HCT116 (cell line): ENCODE measurements around the gene SLAIN2. TPM values are rescaled to one million over a fixed set of nuclear protein-coding genes. Genes with fewer than 3 reads are reported as not detected.
"Not testable (repeated sequence)": the region's sequence is repeated elsewhere in the genome, so short reads cannot be mapped to it uniquely, and the experiment has no call there.

ENCODE experiments used
- ATAC-seq: fragments of 200-7000 bp; cut with Tn5 transposase; 2 replicates; pipeline ENCODE4 v1.9.1; 2020; ENCODE audit warnings: mild to moderate bottlenecking, moderate library complexity
- BruUV-seq: library from RNA; stranded (reverse); fragments of 400-500 nt; replicated peaks from 2 replicates; lab custom pipeline; 2021; lab: Mats Ljungman, UMichigan
- CTCF ChIA-PET: fragments of 300-600 bp; sonication (Branson Sonifier 250); formaldehyde crosslinking; loops from one replicate; lab custom pipeline; 2021; ENCODE audit warnings: antibody characterized with exemption; lab: Charles Lee
- POLR2A ChIA-PET: fragments of 300-600, 350-600 bp; sonication (Branson Sonifier 250); formaldehyde crosslinking; loops from one replicate; lab custom pipeline; 2021; ENCODE audit warnings: antibody characterized with exemption; lab: Charles Lee
- RAD21 ChIA-PET, 2 experiments: fragments of 300-600 bp; sonication (Branson Sonifier 250); formaldehyde crosslinking; loops; one replicate each; lab custom pipeline; 2023; ENCODE audit warnings: low total read pairs in 2 of 2; ENCODE audit not compliant: uncharacterized antibody in 2 of 2, unreplicated experiment in 2 of 2, low non-redundant PET in 1 of 2; lab: Charles Lee
- DNase-seq: peaks from one replicate; pipeline ENCODE4 v3.0.0-alpha.2; 2010; ENCODE audit warnings: low read depth, low spot score
- H2AFZ ChIP-seq: fragments of 200-600 bp; shearing (Covaris generic), sonication (generic); 2 replicates; pipeline ENCODE4 v1.6.1; 2017; ENCODE audit warnings: low read depth, mixed run types, mixed read lengths, antibody characterized with exemption, low read length; ENCODE audit not compliant: poor library complexity, severe bottlenecking
- H3K27ac ChIP-seq: 2 replicates; pipeline ENCODE4 v1.5.1; 2012; ENCODE audit warnings: low read depth, low read length
- H3K27me3 ChIP-seq: fragments of 200-600 bp; sonication (generic); 2 replicates; pipeline ENCODE4 v1.6.1; 2016; ENCODE audit warnings: mixed run types, low read length, mixed read lengths; ENCODE audit not compliant: insufficient read depth
- H3K36me3 ChIP-seq, 2 experiments: fragments of 200-500 bp in 1 of 2; fragments of 200-600 bp in 1 of 2; sonication (Bioruptor generic) in 1 of 2; sonication (generic) in 1 of 2; 2 replicates each; pipeline versions ENCODE4 v1.5.1 to v1.6.1; 2014 to 2016; ENCODE audit warnings: low read length in 2 of 2, inconsistent platforms in 1 of 2, mixed read lengths in 1 of 2, mixed run types in 1 of 2; ENCODE audit not compliant: insufficient read depth in 2 of 2, control insufficient read depth in 1 of 2
- H3K4me1 ChIP-seq, 2 experiments: fragments of 200-600 bp in 1 of 2; sonication (generic) in 1 of 2; 2 replicates each; pipeline versions ENCODE4 v1.5.1 to v1.6.1; 2012 to 2017; ENCODE audit warnings: low read length in 2 of 2, inconsistent platforms in 1 of 2, mild to moderate bottlenecking in 1 of 2, mixed read lengths in 1 of 2, mixed run types in 1 of 2, moderate library complexity in 1 of 2; ENCODE audit not compliant: insufficient read depth in 2 of 2, control insufficient read depth in 1 of 2
- H3K4me2 ChIP-seq: fragments of 200-600 bp; sonication (generic); 2 replicates; pipeline ENCODE4 v1.6.1; 2017; ENCODE audit warnings: mixed run types, low read length, mixed read lengths
- H3K4me3 ChIP-seq, 2 experiments: fragments of 200-600 bp in 1 of 2; sonication (generic) in 1 of 2; replicated peaks in 1 of 2; 2 replicates each; pipeline ENCODE4 v1.5.1; 2011 to 2016; ENCODE audit warnings: low read length in 2 of 2, control low read depth in 1 of 2, low read depth in 1 of 2, mild to moderate bottlenecking in 1 of 2, mixed read lengths in 1 of 2, mixed run types in 1 of 2
- H3K79me2 ChIP-seq: fragments of 200-600 bp; sonication (generic); 2 replicates; pipeline ENCODE4 v1.6.1; 2017; ENCODE audit warnings: mild to moderate bottlenecking, mixed run types, low read length, moderate library complexity, mixed read lengths; ENCODE audit not compliant: insufficient read depth
- H3K9ac ChIP-seq: fragments of 200-600 bp; sonication (generic); 2 replicates; pipeline ENCODE4 v1.6.1; 2016; ENCODE audit warnings: low read length, mixed read lengths
- H3K9me2 ChIP-seq: fragments of 200-600 bp; sonication (generic), shearing (Covaris generic); 2 replicates; pipeline ENCODE4 v1.6.1; 2017; ENCODE audit warnings: mixed run types, mild to moderate bottlenecking, moderate library complexity; ENCODE audit not compliant: insufficient read depth
- H3K9me3 ChIP-seq, 2 experiments: fragments of 200-500 bp in 1 of 2; fragments of 200-600 bp in 1 of 2; sonication (Bioruptor generic) in 1 of 2; sonication (generic) in 1 of 2; 2 replicates each; pipeline ENCODE4 v1.6.1; 2014 to 2017; ENCODE audit warnings: low read length in 2 of 2, mixed read lengths in 2 of 2, inconsistent platforms in 1 of 2, low read depth in 1 of 2, mild to moderate bottlenecking in 1 of 2, mixed run types in 1 of 2, moderate library complexity in 1 of 2; ENCODE audit not compliant: control insufficient read depth in 1 of 2, insufficient read depth in 1 of 2
- H4K20me1 ChIP-seq: fragments of 200-600 bp; sonication (generic), shearing (Covaris generic); 2 replicates; pipeline ENCODE4 v1.6.1; 2017; ENCODE audit warnings: mixed run types, mild to moderate bottlenecking, moderate library complexity; ENCODE audit not compliant: insufficient read depth
- ATF3 ChIP-seq: IDR thresholded peaks from 2 replicates; pipeline ENCODE4 v1.6.1; 2012
- CEBPB ChIP-seq: IDR thresholded peaks from 2 replicates; pipeline ENCODE4 v1.6.1; 2012; ENCODE audit warnings: low read depth
- FOSL1 ChIP-seq: IDR thresholded peaks from 2 replicates; pipeline ENCODE4 v1.6.1; 2012; ENCODE audit warnings: low read depth
- SIN3A ChIP-seq: IDR thresholded peaks from 2 replicates; pipeline ENCODE4 v1.6.1; 2012; ENCODE audit warnings: low read depth
- SRF ChIP-seq: IDR thresholded peaks from 2 replicates; pipeline ENCODE4 v1.6.1; 2012; ENCODE audit warnings: low read depth
- intact Hi-C: fragments of 100-400 bp; cut with micrococcal nuclease; formaldehyde crosslinking; loops from 2 replicates; pipeline ENCODE4 v1.10.0; 2022
- total RNA-seq: library from RNA; stranded (reverse); gene quantifications from one replicate; pipeline ENCODE4 v1.2.1, GENCODE V29; 2021; ENCODE audit not compliant: unreplicated experiment

Gene SLAIN2
- total RNA-seq, 1 experiment from 2014 or later = 50.3 TPM

GRCh38 chr4:48450740-48451139, 109.4 kb downstream of the SLAIN2 start:
- Histone ChIP-seq H3K9ac (no peak overlapping the region), H3K9me3 (no peaks in the 10 kb centered on the region), H3K36me3 (no peaks in the 10 kb centered on the region), H3K4me3 (no peak overlapping the region), H3K4me1 (no peaks in the 10 kb centered on the region), H4K20me1 (no peaks in the 10 kb centered on the region), H3K27ac (no peak overlapping the region), H3K27me3 (no peaks in the 10 kb centered on the region), H2AFZ (no peak overlapping the region), H3K79me2 (no peaks in the 10 kb centered on the region), H3K9me2 (no peaks in the 10 kb centered on the region), H3K4me2 (no peak overlapping the region)
- no peak for ATAC-seq
- BruUV-seq = no TSS peak
- ChIA-PET RAD21 (no interaction called here), POLR2A (no interaction called here), CTCF (no interaction called here)
- TF ChIP-seq SIN3A (no peak), SRF (no peak), FOSL1 (no peak), CEBPB (no peak), ATF3 (no peak)
- no peak for DNase-seq
- intact Hi-C loops = no loop called here

GRCh38 chr4:48451656-48452055, 110.3 kb downstream of the SLAIN2 start:
- ATAC-seq, BruUV-seq, H4K20me1 ChIP-seq, H3K9ac ChIP-seq, H3K9me2 ChIP-seq, H3K9me3 ChIP-seq, POLR2A ChIA-PET, H3K36me3 ChIP-seq, H3K79me2 ChIP-seq, CTCF ChIA-PET, H3K4me3 ChIP-seq, intact Hi-C loops, H2AFZ ChIP-seq, H3K4me2 ChIP-seq, H3K4me1 ChIP-seq, H3K27me3 ChIP-seq, RAD21 ChIA-PET, DNase-seq, H3K27ac ChIP-seq: not testable (repeated sequence)
